LHCN-M2 (cell line): ENCODE results near the gene BMP7. TPM values are rescaled to one million over a fixed set of nuclear protein-coding genes. Genes with fewer than 3 reads are reported as not detected.
"Not testable (repeated sequence)": the region's sequence is repeated elsewhere in the genome, so short reads cannot be mapped to it uniquely, and the experiment has no call there.

Experiments used
- DNase-seq: peaks from one replicate; pipeline ENCODE4 v3.0.0-alpha.2; 2012; ENCODE audit warnings: low read depth
- total RNA-seq: library from RNA; depleted of rRNA; stranded (reverse); fragments of >200 nt; gene quantifications from 2 replicates; pipeline ENCODE4 v1.2.3, GENCODE V29; 2014

Gene BMP7
- total RNA-seq, 1 experiment from 2014 or later = not detected

DNA sequence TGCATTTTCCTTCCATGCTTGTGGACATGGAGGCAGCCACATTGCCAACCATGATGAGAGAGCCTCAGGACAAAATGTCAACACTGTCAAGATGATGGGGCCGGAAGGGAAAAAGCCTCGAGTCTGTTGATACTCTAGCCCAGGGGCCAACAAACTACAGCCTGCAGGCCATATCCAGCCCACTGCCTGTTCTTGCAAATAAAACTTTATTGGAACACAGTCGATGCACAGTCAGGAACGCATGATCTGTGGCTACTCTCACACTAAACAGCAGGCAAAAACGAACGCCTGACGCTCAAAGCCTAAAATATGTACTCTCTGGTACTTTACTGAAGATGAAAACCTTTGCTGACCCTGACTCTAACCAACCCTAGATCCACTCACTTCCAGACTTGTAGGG is 72.3 kb downstream of the BMP7 start:
- no peak for DNase-seq

DNA sequence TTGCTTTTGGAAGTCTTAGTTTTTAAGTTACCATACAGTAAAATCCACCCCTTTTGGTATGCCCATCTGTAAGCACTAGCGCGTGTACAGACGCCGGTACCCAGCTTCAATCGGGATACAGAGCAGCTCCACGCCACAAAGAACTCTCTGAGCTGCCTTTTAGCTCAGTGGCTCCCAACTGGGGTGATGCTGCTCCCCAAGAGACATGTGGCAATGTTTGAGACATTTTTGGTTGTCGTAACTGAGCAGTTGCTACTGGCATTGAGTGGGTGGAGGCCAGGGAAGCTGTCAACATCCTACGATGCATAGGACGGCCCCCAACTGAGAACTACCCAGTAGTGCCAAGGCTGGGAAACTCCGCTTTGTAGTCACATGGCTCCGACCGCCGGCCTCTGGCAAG is 73.3 kb downstream of the BMP7 start:
- DNase-seq = no peak

DNA sequence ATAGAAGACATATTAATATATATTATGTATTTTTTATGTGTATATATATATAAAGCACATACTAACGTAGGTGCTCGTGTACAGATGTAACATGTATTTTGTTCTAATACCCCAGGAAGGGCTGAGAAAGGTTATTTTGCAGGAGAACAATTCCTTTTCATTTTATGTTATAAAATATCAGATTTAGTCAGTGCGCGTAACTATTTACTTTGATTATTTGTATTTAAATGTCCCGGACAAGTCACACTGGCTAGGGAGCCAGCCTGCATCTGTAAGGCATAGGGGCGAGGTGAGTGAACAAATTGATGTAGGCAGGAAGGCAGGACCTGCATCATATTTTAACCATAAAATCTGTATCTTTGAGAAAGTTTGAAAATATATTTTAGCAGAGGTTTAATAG is 74.1 kb downstream of the BMP7 start:
- DNase-seq = no peak

DNA sequence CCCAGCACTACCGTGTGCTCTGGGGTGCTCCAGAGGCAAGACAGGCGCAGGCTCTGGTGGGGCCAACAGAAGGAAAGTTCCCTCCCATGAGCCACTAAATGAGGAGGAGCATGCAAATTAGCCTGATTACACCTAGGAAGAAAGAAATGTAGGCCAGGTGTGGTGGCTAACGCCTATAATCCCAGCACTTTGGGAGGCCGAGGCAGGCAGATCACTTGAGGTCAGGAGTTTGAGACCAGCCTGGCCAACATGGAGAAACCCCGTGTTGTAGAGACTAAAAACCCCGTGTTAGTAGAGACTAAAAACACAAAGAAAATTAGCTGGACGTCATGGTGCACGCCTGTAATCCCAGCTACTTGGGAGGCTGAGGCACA is 75.2 kb downstream of the BMP7 start:
- DNase-seq = not testable (repeated sequence)

DNA sequence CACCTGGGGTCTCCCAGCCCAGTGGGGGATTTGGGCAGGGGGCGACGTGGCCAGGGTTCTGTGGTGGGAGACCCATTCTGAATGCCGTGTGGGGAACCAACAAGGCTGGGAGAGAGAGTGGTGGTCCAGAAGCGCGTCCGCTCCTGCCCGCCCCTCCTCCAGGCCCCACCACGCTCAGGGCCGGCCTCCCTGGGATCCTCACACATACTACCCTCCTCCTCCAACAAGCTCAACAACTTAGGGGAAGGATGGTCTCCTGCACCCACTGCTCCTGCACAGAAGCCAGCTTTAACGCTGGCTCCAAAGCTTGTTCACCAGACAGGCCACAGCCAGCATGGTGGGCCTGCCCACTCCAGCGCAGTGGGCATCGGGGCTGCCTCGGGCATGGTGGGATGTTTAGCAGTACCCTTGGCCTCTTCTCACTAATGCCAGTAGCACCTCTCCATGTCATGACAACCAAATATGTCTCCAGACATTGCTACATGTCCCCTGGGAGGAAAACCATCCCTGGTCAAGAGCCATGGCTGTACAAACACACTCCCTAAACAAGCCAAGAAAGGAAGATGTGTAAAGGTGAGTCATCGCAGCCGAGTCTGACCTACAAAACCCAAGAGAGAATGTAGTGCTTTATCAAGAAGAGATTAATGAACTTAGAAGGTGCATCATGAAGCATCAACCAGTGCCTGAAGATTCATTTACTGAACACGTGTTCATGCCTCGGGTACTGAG is 75.7 kb downstream of the BMP7 start:
- DNase-seq = no peak

DNA sequence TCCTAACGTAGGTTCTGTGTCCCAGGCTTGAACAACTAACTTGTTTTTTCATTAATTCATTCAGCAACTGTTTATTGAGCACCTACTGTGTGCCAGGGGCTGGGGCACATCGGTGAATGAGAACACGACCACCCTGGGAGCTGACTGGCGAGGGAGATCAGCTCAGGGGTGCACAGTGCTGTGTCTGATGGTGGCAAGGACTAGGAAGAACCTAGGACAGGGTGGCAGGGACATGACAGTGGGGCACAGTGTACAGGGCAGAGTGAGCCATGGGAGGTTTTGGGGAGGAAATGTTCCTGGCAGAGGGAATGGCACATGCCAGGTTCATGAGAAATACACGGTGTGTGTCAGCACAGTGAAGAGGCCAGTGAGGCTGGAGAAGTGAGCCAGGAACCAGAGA is 76.7 kb downstream of the BMP7 start:
- DNase-seq = no peak

DNA sequence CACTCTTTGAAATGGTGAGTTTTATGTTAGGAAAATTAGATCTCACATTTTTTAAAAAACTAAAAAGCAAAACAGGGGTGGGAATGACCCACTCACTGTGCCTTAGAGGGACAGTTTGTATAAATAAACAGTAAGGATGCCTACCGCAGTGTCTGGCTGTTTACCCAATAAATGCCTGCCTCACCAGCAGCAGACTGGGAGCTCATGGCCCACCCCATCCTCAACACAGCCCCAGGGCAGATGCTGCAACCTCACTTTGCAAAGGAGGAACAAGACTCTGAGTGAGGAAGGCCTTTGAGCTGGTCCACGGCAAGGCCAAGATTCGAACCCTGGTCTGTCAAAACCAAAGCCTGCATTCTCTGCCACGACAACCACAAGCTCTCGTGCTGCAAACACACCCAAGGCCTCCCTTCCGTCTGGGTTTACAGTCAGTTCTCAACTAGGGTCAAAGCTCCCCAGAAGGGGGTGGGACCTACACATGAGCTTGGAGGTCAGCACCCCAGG is 77.8 kb downstream of the BMP7 start:
- DNase-seq = no peak

DNA sequence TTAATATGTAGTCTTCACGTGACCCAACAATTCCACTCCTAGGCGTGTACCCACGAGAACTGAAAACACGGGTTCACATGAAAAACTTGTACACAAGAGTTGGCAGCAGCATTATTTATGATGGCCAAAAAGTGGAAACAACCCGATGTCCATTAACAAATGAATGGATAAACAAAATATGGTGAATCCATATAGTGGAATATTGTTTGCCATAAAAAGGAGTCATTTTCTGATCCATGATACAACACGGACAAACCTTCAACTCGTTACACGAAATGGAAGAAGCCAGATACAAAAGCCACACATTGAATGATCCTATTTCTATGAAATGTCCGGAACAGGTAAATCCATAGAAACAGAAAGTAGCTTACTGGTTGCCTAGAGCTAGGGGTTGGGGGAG is 78.4 kb downstream of the BMP7 start:
- DNase-seq = no peak

DNA sequence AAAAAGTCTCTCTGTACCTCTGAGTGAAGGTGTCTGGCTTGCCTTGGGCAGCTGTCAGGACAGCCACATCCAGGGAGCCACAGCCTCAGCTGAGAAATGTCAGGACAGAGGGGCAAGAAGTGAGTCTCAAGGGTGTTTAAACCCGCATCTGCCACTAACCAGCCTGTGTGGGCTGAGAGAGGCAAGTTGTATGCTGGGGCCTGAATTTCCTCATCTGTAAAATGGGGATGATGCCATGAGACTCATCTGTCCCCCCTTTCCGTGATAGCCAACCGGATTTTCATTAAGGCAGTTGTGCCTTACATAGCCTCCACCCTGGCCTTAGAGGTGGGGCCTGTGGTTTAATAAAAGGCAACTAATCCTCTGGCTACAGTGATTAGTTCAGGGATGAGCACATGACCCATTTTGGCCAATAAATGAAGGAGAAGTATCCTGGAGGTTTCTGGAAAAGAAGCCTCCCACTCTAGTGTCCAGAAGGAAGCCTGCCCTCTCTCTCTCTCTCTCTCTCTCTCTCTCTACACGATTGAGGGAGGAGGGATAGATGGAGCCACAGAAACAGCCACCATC is 79.3 kb downstream of the BMP7 start:
- no peak for DNase-seq

DNA sequence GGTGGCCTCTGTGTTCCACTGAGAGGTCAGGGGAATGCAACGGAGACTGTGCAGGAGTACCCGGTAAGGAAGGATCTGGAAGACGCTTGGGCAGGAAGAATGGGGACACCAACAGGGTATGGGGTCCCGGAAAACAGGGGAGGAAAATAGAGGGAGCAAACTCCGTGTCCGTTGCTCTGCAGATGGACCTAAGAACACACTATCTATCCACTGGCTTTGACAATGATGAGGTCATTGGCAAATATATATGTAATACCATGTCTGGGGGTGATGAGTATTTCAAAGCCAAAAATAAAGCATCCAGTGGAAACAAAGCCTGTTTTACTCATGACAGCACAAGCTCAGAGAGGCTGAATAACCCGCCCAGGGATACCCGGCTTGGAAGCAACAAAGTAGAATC is 80.2 kb downstream of the BMP7 start:
- no peak for DNase-seq

DNA sequence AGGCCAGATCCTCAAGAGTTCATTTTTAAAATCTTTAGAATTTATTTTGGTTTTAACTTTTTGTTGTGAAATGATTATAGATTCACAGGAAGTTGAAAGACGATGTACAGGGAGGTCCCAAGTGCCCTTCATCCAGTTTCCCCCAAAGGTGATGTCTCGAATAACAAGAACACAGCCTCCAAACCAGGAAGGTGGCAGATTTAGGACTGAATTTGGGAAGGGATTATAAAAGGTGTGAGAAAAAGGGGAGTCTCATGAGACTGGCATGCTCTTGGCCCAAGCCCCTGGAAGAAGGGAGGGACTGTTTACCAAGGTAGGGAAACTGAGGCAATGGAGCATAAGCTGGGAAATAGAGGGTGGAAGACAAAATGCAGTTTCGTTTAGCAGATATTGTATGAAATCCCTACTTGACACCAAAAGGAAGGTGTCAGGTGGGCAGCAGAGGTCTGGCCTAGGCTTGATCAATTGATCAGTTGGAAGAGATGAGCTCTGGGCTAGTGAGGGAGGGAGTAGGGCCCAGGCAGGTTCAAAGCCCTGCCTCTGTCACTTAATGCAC is 81.2 kb downstream of the BMP7 start:
- DNase-seq = no peak

DNA sequence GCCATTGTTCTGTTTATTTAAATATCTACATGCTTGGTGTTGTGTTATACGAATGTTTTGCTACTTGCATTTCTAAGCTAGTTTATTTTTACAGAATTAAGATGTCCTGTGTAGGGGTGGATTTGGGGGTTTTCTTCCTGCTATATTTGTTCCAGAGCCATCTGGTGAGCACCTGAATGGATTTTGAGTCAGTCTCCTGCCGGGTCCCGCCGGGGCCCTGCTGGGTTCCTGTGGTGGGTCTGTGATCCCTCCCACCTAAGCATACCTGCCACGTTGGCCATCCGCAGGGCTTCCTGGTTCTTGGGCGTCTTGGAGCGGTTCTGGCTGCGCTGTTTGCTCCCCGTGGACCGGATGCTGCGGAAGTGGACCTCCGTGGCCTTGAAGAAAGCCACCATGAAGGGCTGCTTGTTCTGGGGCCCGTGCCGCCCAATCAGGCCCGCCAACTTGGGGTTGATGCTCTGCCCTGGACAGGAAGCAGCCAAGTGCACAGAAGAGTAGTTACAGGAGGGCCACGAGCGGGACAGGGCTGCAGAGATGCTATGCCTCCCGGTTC is 82.9 kb downstream of the BMP7 start:
- DNase-seq = no peak

DNA sequence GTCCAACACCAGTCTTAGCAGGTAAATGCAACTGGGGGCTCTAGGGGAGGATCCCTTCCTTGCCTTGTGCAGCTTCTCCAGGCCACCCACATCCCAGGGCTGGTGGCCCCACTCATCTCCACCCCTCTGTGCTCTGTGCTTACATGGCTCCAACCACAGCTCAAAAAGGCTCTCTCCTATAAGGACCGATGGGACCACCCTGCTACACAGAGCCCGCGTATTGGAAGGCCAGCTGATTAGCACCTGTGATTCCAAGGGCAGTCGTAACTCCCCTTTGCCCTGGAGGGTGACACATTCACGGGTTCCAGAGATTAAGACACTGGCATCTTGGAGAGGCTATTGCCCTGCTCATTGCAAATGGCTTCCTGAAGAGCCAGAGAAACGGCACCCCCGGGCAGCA is 84.8 kb downstream of the BMP7 start:
- DNase-seq = no peak

DNA sequence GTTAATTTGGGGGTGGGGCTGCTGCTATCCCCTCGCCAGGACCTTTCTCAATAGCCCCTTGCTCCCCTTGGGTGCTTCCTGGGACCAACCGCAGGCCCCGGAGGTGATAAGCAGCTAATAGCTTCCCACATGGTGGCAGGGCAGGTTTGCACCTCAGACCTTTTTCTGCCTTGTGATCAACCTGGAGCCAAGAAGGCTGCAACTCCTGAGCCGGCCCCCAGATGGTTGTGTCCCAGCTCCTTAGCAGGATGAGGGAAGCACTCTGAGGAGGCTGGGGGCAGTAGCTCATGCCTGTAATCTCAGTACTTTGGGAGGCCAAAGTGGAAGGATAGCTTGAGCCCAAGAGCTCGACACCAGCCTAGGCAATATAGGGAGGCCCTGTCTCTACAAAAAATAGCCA is 85.5 kb downstream of the BMP7 start:
- DNase-seq = no peak

DNA sequence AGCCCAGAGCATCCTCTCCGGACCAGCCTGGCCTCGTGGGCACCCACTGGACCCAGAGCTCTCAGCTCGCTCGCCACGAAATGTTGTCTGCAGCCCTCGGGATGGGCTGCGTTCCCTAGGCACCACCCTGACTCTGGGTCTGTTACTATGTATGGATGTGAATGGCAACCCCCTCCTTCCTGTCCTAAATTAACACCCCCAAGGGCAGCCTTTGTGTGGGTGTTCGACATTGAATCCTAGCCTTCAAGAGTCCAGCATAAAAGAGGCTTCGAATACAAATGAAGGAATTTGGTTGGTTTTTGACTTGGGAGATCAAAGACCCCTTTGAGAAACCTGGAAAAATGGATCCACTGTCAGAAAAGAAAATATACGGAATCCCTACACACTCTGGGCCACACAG is 86.1 kb downstream of the BMP7 start:
- no peak for DNase-seq

DNA sequence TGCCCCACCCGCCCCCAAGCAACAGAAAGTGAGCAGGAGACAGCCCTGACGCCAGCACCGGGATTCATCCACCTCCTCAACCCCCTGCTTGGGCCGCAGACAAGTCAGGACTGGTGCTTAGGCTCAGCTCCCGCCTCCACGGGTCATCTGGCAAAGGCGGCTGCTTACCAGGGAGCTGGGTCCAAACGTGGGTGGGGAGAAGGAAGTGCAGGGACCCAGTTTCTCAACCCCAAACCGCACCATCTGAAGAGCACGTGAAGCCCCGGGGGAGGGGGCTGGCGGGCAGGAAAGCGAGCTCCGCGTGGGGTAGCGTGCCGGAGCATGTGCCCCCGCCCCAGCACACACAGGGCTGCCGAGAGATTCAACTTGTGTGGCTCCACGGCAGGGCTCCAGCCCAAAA is 87.2 kb downstream of the BMP7 start:
- no peak for DNase-seq

DNA sequence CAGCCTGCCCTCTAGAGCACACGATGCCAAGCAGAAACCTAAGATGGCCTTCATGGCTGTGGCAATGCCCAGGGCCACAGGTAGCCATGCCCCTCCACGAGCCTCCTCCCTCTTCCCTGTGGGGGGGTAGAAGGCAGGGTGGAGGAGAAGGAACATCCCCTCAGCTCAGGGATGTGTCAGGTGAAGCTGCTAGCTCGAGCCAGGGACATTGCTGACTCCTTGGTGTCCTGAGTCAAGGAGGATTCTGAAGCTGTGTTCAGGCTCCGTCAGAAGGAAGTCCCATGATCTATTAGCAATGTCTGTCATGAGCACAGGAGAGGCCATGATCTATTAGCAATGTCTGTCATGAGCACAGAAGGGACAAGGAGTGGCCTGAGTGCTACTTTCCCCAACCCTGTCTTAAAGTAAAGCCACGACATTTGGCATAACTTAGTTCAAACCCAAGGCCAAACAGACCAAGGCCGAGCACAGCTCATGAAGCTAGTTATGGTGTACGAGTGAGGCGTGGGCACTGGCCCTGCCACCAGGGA is 87.8 kb downstream of the BMP7 start:
- no peak for DNase-seq

DNA sequence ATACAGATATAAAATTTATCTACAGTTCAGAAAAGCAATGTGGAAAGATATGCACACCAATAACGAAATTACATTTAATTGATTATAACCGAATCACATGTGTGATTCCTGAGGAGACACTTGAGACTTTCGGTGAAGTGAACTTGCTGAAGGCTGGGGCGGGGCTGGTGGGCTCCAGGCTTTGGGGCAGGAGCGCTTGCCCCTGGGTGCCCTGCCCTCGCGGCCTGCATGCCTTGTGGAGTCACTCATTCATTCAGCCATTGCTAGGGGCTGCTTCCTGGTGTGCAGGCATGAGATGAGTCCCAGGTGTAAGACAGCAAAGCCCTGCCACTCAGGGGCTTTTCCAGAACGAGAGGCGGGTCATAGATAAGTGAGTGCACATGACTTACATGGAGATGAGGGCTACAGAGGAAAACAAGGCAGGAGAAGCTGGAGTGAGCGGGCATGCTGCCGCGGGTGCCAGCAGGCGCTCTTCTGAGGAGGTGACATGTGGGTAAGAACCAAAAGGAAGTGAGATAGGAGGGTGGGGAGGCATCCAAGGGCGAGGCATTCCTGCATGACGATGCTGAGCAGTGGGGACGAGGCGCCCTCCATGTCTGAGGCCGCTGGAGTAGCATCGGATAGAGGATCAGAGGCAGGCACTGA is 88.7 kb downstream of the BMP7 start:
- DNase-seq = no peak

DNA sequence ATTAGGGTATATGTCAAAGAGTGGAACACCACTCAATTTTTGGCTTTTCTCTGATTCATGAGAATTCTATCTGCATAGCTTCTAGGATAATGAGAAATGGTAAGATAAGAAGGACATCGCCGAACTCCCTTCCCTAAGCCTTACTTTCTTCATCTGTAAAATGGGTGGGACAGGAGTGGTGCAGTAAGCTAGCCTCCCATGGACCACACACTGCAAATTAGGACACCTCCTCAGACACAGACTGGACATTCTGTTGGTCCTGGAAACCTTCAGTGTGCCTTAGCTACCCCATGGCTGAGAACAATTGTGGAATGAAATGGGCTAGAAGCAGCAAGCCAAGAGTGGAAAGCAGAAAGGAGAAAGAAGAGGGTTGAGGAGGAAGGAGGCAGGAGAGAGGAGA is 89.6 kb downstream of the BMP7 start:
- no peak for DNase-seq

DNA sequence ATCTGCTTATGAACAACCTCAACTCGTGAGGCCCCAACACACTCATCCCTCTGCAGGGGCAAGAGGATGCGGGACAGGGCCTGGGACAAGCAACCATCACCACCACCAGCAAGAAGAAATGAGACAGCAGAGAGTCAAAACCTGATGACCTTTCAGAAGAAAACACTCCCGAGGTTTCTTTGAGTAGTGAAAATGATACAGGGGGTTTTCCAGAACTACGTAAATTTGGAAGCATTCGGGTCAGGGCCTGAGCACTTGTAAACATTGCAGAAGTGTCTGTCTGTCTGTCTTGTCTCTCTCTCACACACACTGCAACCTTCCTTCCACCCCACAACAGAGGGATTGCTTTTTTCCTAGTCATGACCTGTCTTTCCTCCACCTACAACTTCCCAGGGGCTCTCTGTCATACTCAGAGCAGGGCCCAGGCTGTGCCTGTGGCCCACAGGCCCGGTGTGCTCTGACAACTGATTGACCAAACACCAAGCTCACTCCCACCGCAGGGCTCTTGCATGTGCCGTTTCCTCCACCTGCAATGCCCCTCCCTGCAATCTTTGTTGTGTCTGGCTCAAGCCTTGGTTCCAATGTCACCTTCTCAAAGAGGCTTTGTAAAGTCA is 90.9 kb downstream of the BMP7 start:
- DNase-seq = no peak

DNA sequence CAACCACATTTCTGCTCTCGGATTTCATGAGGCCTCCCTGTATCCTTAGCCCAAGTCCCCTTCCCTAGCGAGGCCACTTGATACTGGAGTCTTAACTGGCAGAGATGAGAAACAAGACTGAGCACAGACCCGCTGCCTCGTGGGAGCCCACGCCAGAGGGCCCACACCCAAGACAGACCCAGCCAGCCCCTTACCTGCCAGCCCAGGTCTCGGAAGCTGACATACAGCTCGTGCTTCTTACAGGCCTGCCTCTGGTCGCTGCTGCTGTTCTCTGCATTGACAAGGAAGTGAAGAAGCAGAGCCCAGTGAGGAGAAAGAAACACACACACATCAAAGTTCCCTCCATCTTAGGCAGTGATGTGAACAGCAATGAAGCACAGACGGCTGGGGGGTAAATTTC is 91.7 kb downstream of the BMP7 start:
- no peak for DNase-seq

DNA sequence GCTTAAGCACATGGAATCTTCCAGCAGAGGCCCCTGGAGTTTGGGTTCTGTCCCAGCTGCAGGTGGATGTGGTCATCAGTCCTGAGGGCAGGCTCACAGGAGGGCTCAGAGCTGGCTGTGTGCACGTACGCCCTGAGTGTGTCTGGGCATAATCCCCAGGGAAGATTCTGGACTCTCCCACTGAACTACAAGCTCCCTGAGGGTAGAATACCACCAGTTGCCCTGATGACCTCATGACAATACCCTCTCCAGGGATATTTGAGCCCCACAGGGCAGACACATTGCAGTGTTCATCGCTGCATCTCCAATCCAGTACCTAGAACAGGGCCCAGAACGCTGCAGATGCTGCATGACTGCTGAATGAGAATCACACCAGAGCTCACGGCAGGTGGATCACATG is 92.5 kb downstream of the BMP7 start:
- no peak for DNase-seq
